Astrocyte of the hippocampus (primary cell): ENCODE results near the gene FLOT2.
A peak's percentile ranks its signal among the peaks of the same experiment; 100 is the strongest.
"Not testable (repeated sequence)": the region's sequence is repeated elsewhere in the genome, so short reads cannot be mapped to it uniquely, and the experiment has no call there.

Experiments
- DNase-seq: peaks from one replicate; pipeline ENCODE4 v3.0.0; 2011; ENCODE audit warnings: low read depth, low spot score

Gene FLOT2

DNA sequence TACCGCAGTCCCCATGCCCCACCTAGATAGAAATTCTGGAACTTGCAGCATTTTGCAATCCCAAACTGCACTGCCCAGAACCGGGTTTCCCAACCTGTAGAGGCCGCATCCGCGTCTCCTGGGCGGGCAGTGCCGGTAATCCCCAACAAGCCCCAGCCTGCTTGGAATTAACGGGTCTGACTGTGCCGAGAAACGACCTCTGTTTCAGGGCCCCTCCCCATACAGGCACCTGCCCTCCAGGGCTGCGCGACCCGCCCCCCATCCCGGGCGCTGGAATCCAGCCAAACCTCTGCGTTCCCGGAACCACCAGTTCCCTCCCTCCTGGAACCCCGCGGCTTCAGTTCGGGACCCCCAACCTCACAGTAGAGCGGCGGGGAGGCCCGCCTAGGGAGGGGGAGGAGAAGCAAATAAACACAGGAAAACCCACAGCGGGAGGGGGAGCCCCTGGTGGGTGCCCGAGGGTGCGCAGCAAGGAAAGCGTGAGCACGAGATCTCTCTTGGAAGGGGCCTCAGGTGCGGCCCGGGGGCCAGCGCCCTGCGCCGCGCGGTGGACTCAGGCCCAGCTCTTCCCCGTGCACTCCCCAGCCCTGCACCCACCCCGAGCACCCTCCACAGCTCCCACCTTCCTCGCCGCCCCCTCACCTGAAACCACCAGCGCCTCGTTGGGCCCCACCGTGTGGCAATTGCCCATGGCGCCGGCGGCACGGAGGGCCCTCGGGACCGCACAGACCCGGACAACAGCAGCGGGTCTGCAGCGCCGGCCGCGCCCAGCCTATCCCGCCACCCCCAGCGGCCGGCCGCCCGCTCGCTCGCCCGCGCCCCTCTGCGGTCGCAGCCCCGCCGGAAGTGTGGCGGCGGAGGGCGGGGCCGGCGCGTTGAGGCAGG, at the start of gene FLOT2:
Gene FLOT2, minus strand, starts transcription at position 850 of the 885 bp plus-strand sequence. Its CDS starts 159 bp downstream, at position 691.
- DNase-seq: peak; percentile 58

GRCh38 chr17:28946239-28946638, 48.7 kb upstream of the FLOT2 start:
- DNase-seq: peak; percentile 73

- peak; percentile 82 for DNase-seq
Measured at GRCh38 chr17:28944862-28945741, 47.6 kb upstream of the FLOT2 start.

DNA sequence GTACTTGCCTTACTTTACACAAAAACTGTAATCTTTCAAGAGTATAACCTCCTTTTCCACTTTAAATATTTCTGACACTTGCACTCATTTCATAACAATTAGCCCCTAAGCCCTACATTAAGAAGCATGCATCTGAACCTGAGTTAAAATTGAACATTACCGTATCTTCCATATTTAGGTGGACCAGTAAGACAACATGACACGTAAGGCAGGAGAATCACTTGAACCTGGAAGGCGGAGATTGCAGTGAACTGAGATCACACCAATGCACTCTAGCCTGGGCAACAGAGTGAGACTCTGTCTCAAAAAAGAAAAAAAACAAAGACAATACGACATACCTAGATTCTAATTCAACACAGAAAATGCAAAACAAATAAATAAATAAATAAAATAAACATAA, 46.8 kb upstream of the FLOT2 start:
- no peak for DNase-seq

DNA sequence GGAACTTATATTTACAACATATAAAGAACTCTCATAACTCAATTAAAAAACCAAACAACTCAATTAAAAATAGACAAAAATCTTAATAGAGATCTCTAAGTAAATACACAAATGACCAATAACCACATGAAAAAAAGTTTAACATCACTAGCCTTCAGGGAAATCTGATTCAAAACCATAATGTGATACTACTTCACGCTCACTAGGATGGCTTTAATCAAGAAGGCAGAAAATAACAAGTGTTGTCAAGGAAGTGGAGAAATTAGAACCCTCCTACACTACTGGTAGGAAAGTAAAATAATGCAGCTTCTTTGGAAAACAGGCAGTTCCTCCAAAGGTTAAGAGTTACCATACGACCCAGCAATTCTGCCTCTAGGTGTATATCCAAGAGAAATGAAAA, 45.4 kb upstream of the FLOT2 start:
- DNase-seq: no peak

DNA sequence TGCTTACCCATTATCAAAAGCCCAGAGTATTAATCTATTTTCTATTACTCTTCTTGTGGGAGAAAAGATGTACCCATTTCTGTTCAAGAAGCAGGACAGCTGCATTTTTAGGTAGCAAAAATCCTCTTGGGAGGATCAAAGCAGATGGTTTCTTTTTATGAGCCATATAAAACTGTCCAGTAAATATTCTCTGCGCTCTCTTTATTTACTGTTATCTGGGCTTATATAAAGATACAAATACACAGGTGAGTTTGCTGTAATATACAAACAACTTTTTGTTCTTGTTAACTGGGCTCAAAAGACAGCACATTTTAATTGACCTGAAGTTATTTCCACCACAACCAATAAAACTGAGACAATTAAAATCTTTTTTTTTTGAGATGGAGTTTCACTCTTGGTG, 43.7 kb upstream of the FLOT2 start:
- DNase-seq: no peak

DNA sequence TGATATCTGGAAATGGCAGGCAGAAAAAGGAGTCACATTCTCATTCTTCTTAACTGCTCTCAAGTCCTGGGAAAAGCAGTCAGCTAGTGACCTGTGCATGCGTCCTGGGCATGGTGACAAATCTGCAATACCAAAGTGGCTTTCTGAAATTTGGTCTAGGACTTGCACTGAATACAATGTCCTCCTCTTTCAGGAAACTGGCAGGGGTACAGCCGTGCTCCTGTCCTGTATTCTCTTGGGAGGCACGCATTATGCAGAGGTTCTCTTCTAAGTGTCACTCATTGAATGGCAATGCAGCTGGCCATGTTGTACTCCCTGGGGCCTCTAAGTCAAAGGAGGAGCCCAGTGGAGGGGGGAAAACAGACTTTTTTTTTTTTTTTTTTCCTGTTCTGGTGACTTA, 43.1 kb upstream of the FLOT2 start:
- no peak for DNase-seq

- no peak for DNase-seq
Measured at GRCh38 chr17:28940142-28940541, 42.6 kb upstream of the FLOT2 start.

DNA sequence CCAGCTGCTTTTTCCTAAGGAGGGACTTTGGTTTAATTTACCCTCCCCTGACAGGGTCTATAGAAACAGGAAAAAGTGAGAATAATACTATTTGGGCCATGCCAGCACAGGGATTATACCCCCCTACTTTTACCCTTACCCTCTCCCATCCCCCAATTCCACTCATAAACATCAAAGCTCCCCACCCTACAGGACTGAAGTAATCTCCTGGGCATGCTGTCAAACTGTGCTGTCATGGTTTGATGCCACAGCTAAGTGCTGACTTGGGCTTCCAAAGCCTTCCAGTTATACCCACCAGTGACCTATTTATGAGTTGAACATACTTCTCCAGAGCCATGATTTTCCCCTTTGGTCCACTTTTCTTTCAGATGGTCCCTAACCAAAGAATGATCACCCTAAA, 41.0 kb upstream of the FLOT2 start:
- no peak for DNase-seq

DNA sequence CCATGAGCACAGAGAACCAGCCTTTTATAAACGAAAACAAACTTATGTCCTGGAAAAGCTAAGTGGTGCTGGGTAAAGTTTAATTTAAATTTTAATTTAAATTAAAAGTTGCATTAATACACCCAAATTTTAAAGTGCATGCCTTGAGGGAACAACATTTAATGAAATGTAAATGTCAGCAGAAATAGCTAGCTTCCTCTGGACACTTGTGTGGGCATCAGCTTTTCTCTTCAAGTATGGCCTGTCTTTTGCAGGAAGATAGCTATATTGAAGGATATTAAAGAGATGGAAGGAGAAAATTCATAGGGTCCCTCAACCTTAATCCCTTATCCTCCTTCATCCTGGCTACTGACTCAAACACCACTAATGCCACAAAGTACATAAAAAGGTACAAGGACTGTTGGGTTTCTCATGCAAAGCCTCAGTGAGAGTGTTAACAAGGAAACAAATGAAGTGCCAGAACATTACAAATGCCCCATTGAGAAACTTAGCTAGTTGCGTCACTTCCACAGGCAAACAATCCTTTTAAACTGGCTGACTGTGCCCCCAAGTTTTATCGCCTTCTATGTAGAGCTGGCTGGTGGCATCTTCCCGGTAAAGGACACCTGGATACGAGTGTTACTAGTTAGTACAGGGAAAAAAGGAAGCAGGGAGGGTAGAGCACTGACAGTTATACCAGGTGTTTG, 39.7 kb upstream of the FLOT2 start:
- DNase-seq: peak; percentile 41

DNA sequence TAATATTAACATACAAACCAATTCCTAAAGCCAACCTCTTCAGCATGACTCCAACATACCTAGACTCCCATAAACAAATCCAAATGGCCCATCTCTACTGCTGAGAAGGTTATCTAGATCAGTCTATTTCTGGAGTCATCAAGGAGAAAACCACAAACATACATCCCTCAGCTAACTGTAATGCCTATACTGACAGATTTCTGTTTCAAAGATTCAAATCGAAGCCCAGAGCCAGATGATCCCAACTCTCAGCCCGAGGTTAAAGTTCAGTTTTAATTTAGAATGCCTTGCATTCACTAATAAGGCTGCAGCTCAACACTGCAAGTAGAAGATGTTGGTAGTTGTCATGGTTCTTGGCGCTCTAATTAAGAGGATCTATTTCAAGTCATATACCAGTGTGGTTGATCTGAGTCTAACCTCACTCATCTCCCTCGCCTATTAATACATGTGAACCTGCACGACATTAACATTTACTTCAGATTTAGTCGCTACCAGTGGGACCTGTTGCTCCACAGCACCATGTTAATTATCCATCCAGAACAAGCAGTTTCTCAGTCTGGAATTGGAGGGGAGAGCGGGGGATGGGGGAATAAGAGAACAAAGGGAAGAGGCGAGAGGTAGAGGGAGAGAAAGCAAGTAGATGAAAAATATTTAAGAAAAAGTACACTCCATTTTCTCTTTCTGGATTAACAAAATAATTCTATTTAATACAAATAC, 38.4 kb upstream of the FLOT2 start:
- DNase-seq: no peak

DNA sequence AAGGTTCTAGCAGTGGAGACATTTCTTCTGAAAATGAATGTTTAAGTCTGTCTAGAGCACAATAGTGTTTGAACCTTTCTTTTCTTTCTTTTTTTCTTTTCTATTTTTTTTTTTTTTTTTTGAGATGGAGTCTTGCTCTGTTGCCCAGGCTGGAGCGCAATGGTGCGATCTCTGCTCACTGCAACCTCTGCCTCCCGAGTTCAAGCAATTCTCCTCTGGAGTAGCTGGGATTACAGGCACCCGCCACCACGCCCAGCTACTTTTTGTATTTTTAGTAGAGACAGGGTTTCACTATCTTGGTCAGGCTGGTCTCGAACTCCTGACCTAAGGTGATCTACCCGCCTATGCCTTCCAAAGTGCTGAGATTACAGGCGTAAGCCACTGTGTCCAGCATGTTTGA, 37.0 kb upstream of the FLOT2 start:
- not testable (repeated sequence) for DNase-seq

DNA sequence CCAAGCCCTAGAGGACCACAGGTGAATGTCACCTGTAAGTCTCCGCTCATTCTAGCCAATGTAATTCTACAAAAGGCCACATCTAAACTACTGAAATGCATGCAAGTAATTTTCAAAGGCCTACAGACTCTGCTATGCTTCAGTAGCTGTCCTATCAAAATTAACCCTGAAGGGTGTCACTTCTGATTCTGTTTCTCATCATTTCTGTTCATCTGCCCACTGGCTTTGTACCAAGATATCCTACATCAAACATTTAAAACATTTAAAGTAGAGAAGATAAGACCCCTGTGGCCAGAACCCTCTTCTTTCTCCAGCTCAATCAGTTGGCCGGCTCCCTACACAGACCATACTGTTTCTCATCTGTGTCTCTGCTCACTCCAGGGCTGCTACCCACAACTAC, 32.3 kb upstream of the FLOT2 start:
- DNase-seq: no peak

DNA sequence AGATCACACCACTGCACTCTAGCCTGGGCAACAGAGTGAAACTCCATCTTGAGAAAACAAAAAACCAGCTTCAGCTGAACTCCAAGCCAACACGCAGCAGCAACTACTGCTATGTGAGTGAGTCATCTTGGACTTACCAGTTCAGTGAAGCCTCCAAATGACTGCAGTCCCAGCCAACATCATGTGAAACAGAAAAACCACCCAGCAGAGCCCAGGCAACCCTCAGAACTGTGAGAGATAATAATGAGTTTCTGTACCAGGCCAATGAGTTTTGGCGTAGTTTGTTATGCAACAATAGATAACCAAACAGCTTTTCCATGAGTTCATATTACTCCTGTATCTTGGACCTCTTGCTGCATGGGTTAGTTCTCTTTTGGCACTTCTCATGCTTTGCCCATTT, 30.5 kb upstream of the FLOT2 start:
- no peak for DNase-seq

DNA sequence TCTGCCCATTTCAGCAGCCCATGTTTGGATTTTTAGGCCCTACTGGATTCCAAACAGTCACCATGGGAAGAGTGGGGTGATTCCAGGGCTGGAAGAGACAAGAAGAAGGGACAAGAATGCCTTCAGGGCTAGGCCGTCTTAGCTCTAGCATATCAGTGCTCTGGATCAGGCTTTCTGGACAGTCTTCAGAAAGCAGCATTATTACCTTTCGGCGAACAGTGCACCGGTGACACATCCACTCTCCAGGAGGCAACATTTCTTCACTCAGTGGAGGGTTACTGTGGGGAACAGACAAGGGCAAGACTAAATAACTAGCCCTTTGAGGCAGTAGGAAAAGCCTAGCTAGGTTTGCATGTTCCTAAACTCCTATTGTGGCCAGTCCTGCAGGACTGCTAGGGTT, 29.3 kb upstream of the FLOT2 start:
- no peak for DNase-seq

- DNase-seq: no peak
Measured at GRCh38 chr17:28926366-28926765, 28.8 kb upstream of the FLOT2 start.

DNA sequence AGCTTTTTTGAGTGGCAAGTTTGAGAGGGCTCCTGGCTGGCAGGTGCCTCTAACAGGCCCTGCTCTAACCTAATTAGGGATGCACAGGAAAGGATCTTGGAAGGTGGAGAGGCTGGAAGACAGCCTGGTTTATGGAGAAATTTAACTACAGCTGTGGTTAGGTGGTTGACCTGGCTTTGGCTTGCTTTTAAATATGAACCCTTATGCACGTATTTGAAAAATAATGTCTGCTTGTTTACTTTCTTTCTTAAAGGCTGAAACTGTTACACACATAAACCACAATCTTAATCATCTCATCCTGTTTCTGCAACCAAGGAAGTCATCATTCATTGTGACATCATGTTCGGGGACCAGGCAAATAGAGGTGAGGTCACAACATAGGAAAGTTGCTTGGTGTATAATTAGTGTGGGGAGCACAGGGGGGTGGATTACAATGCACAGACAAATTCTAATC, 28.4 kb upstream of the FLOT2 start:
- DNase-seq: peak; percentile 69

GRCh38 chr17:28920201-28920600, 22.7 kb upstream of the FLOT2 start:
- no peak for DNase-seq

GRCh38 chr17:28918295-28918694, 20.8 kb upstream of the FLOT2 start:
- no peak for DNase-seq

GRCh38 chr17:28917465-28917864, 19.9 kb upstream of the FLOT2 start:
- no peak for DNase-seq

DNA sequence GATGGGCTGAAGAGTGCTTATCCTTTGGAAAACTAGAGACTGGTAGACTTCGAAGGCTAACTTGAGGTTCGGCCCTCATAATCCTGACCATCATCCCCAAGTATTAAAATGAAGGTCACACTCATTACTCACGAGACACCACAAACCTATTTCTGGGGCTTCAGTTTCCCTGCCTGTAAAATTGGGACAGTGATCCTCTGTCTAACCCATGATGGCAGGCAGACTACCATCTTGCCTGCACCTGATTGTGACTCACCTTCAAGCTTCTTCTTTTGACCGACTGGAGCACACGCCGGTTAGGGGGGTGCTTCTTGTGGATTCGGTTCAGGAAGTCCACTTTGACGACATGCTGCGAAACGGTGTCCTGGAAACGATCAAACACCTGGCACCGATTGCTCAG, 19.5 kb upstream of the FLOT2 start:
- no peak for DNase-seq
